ENCODE measurements around the gene FOXJ1. TPM values are rescaled to one million over a fixed set of nuclear protein-coding genes. Genes with fewer than 3 reads are reported as not detected.

Gene FOXJ1
- total RNA-seq, 1 donor from 2014 or later = 2.1 TPM

- no peaks in the 10 kb centered on the region for H3K9me3 Mint-ChIP-seq (ENCODE audit: unreplicated experiment)
- no peaks in the 10 kb centered on the region for H3K36me3 Mint-ChIP-seq (ENCODE audit: low read depth, unreplicated experiment)
- TF ChIP-seq, protein P1, sequence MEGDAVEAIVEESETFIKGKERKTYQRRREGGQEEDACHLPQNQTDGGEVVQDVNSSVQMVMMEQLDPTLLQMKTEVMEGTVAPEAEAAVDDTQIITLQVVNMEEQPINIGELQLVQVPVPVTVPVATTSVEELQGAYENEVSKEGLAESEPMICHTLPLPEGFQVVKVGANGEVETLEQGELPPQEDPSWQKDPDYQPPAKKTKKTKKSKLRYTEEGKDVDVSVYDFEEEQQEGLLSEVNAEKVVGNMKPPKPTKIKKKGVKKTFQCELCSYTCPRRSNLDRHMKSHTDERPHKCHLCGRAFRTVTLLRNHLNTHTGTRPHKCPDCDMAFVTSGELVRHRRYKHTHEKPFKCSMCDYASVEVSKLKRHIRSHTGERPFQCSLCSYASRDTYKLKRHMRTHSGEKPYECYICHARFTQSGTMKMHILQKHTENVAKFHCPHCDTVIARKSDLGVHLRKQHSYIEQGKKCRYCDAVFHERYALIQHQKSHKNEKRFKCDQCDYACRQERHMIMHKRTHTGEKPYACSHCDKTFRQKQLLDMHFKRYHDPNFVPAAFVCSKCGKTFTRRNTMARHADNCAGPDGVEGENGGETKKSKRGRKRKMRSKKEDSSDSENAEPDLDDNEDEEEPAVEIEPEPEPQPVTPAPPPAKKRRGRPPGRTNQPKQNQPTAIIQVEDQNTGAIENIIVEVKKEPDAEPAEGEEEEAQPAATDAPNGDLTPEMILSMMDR (IDR thresholded peaks at IDR 0.05; ENCODE audit: unreplicated experiment) = no peak
- no peak overlapping the region for H3K27ac Mint-ChIP-seq (ENCODE audit: unreplicated experiment)
- H3K4me3 Mint-ChIP-seq (ENCODE audit: unreplicated experiment) = no peak overlapping the region
- DNase-seq (ENCODE audit: low spot score) = no peak
- peaks cover 8% of the 10 kb centered on the region for H3K4me1 Mint-ChIP-seq (ENCODE audit: unreplicated experiment)
- H3K27me3 Mint-ChIP-seq (ENCODE audit: unreplicated experiment) = no peaks in the 10 kb centered on the region
These were observed 43.2 kb upstream of the FOXJ1 start for GRCh38 chr17:76184290-76184689.

GRCh38 chr17:76182016-76182764, 41.1 kb upstream of the FOXJ1 start:
- H3K27ac Mint-ChIP-seq (ENCODE audit: unreplicated experiment) = no peak overlapping the region
- TF ChIP-seq, protein P1 (IDR thresholded peaks at IDR 0.05; ENCODE audit: unreplicated experiment) = peak; percentile 89
- H3K4me1 Mint-ChIP-seq (ENCODE audit: unreplicated experiment) = peaks cover 8% of the 10 kb centered on the region
- H3K36me3 Mint-ChIP-seq (ENCODE audit: low read depth, unreplicated experiment) = no peaks in the 10 kb centered on the region
- peak; percentile 93 for DNase-seq (ENCODE audit: low spot score)
- H3K27me3 Mint-ChIP-seq (ENCODE audit: unreplicated experiment) = peaks cover 2% of the 10 kb centered on the region
- no peak overlapping the region for H3K4me3 Mint-ChIP-seq (ENCODE audit: unreplicated experiment)
- H3K9me3 Mint-ChIP-seq (ENCODE audit: unreplicated experiment) = no peaks in the 10 kb centered on the region

DNA sequence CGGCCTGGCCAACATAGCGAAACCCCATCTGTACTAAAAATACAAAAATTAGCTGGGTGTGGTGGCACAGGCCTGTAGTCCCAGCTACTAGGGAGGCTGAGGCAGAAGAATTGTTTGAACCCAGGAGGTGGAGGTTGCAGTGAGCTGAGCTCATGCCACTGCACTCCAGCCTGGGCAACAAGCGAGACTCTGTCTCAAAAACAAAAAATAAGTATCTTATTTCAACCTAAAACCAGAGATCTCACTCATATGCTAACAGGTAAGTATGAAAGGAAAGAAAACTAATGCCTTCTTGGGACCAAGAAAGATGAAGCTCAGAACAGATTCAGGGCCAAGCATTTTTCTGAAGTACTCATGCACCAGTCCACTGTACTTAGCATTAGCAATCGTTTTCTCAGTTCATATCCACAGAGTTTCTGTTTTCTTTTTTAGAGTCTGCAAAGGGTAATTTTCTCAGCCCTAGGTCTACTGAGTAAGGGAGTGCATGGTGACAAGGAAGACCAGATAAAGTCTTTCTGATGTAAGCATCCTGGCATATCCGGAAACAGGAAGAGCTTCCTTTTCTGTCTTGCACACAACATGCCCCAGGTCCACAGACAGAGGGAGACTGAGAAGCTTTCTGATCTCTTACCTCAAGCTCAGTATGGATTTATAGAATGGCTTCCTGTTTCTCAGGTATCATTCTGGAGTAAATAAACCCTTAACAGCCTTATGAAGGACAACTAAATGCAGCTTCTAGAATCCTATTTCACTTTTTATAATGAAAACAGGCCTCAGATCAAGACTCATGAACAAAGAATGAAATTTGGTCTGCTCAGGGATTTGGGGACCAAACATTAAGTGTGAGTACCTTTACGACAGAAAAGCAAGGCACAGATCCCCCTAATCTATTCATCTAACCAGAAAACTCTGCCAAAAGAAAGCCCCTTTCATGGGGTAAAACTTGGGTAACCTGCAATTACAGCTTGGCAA, 38.7 kb upstream of the FOXJ1 start:
- Mint-ChIP-seq H3K27ac (ENCODE audit: unreplicated experiment) (peak overlapping the region; percentile 76), H3K4me1 (ENCODE audit: unreplicated experiment) (peaks cover 8% of the 10 kb centered on the region), H3K4me3 (ENCODE audit: unreplicated experiment) (no peak overlapping the region), H3K27me3 (ENCODE audit: unreplicated experiment) (peaks cover 2% of the 10 kb centered on the region), H3K9me3 (ENCODE audit: unreplicated experiment) (no peaks in the 10 kb centered on the region), H3K36me3 (ENCODE audit: low read depth, unreplicated experiment) (no peaks in the 10 kb centered on the region)
- DNase-seq (ENCODE audit: low spot score) = no peak
- TF ChIP-seq, protein P1 (IDR thresholded peaks at IDR 0.05; ENCODE audit: unreplicated experiment) = no peak

DNA sequence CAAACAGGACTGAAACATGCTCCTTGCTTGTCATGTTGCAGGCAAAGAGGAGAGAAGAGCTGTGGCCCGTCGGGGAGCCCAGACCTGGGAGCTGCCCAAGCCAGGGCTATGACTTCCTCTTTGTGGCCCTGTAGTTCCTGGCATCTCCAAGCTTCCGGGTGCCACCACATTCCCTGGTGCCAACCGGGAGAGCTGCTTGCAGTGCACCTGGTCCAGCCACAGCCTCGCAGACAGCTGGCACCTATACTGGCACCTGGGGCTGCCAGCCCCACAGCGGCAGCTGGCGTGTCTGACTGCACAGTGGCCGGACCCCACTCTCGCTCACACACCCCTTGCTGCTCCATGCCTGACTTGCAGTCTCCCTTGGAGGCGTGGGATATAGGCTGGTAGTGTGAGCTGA, 37.1 kb upstream of the FOXJ1 start:
- H3K27me3 Mint-ChIP-seq (ENCODE audit: unreplicated experiment) = peaks cover 2% of the 10 kb centered on the region
- TF ChIP-seq, protein P1 (IDR thresholded peaks at IDR 0.05; ENCODE audit: unreplicated experiment) = no peak
- H3K4me1 Mint-ChIP-seq (ENCODE audit: unreplicated experiment) = peaks cover 8% of the 10 kb centered on the region
- no peak overlapping the region for H3K27ac Mint-ChIP-seq (ENCODE audit: unreplicated experiment)
- H3K4me3 Mint-ChIP-seq (ENCODE audit: unreplicated experiment) = no peak overlapping the region
- DNase-seq (ENCODE audit: low spot score) = no peak
- H3K9me3 Mint-ChIP-seq (ENCODE audit: unreplicated experiment) = no peaks in the 10 kb centered on the region
- no peaks in the 10 kb centered on the region for H3K36me3 Mint-ChIP-seq (ENCODE audit: low read depth, unreplicated experiment)
